ENCODE results near the gene CFAP68. TPM values are rescaled to one million over a fixed set of nuclear protein-coding genes. Genes with fewer than 3 reads are reported as not detected.
"Not testable (repeated sequence)": the region's sequence is repeated elsewhere in the genome, so short reads cannot be mapped to it uniquely, and the experiment has no call there.

Gene CFAP68
- polyA plus RNA-seq, 1 donor: 45.2 TPM

- DNase-seq: no peak
These were observed 37.4 kb downstream of the CFAP68 start for GRCh38 chr11:111916768-111917167.

DNA sequence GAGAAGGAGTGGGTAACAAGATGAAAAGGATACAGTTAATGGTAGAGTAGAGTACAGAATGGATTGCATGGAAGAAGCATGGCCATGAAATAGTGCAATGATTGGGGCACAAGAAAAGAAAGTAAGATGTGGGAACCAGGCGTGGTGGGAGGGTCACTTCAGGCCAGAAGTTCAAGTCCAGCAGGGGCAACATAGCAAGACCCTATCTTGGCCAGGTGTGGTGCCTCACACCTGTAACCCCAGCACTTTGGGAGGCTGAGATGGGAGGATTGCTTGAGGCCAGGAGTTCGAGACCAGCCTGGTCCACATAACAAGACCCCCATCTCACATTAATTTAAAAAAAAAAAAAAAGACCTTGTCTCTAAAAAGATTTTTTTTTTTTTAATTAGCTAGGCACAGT, 38.0 kb downstream of the CFAP68 start:
- no peak for DNase-seq

DNA sequence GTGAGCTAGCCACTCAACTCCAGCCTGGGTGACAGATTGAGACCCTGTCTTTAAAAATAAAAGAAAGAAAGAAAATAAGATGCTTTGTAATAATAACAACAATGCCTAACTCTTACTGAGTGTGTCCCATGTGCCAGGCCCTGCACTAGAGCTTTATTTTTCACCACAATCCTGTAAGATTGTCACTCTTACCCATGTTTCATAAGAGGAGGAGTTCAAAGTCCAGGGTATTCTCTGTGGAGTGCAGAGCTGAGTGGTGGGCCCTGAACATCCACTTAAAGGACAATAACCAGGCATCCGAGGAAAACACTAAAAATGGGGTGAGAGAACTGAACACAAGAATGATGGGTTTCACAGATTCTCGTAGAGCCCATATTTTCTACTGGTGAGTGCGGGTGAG, 38.4 kb downstream of the CFAP68 start:
- no peak for DNase-seq

DNA sequence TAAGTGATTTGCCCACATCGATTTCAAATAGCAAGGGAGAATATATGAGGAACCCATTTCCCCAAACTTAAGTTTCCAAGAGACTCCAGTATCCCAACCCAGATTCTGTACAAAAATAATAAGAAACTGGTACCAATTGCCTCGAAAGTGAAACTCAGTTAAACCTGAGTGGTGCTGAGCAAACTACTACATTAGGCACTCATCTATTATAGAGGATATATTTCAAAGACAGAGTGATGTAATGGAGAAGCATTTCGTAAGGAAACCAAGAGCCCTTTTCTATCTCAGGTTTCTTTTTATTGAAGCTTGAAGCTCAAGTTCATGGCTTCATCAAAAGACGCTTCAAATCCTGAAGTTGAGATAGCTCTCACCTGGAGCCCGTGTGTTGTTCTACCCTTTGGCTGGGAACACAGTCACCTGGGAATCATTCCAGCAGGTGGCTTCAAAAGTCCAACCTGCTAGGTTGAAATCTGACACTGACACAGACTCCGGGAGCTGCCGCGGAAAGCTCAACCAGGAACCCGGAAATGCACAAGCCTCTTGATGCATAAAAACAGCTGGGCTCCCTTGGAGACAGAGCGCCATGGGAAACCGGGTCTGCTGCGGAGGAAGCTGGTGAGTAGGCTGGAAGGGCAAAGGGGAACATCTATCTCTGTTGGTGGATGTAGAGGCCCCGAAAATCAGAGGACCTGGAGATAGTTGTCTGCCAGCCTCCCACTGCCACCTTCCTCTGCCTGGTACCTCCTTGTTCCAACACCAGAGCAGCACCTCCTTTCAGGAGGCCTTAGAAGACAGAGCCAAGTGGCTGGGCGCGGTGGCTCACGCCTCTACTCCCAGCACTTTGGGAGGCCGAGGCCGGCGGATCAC, 39.3 kb downstream of the CFAP68 start, which contains the start of gene C11orf52:
Gene C11orf52, plus strand, starts transcription at position 524 of the 867 bp plus-strand sequence. Its CDS starts 60 bp downstream, at position 584.
- peak; percentile 89 for DNase-seq

DNA sequence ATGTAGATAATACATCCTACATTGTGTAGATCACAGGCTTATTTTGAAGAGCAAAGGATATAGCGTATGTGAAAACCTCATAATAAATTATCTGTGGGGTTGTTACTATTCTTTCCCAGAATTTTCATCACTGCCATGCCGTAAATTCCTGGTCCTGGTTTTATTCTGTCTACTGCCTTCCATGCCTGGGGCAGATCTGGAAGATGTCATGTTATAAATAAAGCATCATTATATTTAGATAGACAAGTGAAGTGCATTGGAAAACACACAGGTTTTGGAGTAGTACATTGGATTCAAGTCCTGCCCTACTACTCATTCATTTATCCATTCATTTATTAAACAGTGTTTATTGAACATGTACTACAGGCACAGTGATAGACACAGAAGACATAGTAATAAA, 41.6 kb downstream of the CFAP68 start:
- DNase-seq: no peak

DNA sequence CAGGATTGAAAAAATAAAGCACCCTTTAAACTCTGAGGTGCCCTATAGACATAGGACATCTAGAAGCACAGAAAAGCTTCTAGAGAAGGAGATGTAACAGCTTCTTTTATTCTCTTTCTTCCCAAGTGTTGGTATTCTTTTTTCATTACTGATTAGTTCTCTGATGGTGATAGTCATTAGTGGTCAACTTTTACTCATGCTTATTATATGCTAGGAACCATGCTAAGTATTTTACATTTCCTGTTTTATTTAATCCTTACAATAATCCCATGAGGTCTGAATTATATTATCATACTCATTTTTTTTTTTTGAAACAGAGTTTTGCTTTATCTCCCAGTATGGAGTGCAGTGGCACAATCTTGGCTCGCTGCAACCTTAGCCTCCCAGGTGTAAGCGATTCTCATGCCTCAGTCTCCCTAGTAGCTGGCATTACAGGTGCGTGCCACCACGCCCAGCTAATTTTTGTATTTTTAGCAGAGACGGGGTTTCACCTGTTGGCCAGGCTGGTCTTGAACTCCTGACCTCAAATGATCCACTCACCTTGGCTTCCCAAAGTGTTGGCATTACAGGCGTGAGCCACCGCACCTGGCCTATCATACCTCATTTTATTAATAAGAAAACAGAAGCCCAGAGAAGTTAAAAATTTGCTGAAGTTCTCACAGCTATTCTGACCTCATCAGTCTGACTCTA, 42.3 kb downstream of the CFAP68 start:
- no peak for DNase-seq

- DNase-seq: no peak
These were observed 43.5 kb downstream of the CFAP68 start for GRCh38 chr11:111922803-111923202.

GRCh38 chr11:111923351-111923788, 44.0 kb downstream of the CFAP68 start:
- no peak for DNase-seq

DNA sequence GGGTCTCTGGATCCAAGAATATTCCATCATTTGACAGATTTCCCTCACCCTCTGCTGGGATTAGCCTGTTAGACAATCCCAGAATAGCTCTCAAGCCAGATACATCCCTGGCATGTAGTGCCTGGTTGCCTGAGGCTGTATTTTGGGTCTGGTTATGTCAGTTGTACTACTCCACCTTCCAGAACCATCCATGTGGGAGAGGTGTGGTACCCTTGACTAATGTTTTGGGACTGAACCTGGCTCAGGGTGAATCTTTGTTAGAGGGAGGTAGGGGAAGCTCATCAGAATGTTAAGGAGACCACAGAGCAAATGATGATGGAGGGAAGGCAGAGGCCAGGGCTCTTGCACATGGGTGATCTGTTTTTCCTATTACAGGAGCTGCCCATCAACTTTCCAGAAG, 44.6 kb downstream of the CFAP68 start:
- no peak for DNase-seq

DNA sequence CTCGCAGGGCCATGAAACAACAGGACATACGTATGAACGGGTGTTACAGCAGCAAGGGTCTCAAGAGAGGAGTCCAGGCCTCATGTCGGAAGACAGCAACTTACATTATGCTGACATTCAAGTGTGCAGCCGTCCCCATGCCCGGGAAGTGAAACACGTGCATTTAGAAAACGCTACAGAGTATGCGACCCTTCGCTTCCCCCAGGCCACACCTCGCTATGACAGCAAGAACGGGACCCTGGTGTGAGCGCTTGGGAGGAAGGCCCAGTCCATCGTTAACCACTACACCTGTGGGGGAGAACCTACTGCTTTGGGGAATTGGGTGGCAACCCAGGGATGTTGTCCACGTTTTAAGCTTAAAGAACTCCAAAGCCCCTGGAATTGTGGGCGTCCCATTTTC, 46.6 kb downstream of the CFAP68 start:
- DNase-seq: no peak

DNA sequence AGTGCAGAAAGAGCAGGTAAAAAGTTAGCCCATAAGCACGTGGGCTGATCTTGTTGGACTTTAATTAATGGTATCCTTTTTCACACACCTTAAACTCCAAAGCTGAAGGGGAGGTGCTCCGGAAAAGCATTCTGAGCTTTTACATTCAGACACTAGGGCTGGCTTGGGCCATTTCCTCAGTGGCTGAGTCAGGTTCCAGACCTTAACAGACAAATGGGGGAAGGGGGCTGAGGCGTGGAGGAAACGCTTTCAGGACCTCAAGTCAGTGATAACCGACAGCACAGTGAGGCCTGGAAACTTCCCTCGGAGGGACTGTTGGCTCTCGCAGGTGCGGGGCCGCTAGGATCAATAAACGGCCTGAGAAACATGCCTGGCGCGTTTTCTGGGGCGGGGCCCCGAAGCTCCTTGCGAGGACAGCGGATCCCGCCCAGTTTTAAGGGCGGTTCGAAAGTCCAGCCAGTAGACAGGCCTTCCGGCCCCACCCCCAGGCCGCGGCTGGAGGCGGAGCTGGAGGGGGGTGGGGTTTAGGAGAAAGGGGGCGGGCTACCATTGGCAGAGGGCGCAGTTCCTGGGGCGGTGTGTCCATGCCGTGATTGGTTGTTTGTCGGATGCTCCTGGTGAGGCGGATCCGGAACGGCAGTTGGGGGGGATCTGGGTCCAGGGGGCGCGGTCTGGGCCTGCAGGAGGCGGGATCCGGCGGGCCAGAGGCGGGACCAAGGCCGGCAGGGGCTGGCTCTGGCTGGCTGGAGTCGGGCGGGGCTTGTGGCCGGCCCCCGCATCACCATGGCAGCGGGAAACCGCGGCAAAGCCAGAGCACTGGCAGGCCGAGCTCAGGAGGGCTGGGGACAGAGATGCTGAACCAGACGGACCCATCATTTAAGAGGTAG, 47.4 kb downstream of the CFAP68 start:
- peak; percentile 97 for DNase-seq

- no peak for DNase-seq
These were observed 51.1 kb downstream of the CFAP68 start for GRCh38 chr11:111930472-111930871.

DNA sequence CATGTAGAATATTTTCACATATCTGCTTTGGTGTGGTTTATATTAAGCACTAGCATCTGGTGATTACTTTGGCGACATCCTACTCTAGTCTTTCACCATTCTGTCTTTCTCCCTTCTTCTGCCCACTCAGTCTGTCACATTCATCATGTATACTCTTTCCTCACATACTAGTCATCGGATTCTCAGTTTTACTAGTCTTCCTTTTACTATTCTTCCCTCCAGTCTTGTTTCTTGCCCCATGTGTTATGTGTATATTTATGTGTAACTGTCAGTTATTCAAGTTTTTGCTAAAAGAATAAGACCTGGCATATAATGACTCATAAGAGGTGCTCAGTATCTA, 53.2 kb downstream of the CFAP68 start:
- DNase-seq: no peak

GRCh38 chr11:111933176-111933575, 53.8 kb downstream of the CFAP68 start:
- DNase-seq: not testable (repeated sequence)

- DNase-seq: no peak
These were observed 54.5 kb downstream of the CFAP68 start for GRCh38 chr11:111933872-111934271.

DNA sequence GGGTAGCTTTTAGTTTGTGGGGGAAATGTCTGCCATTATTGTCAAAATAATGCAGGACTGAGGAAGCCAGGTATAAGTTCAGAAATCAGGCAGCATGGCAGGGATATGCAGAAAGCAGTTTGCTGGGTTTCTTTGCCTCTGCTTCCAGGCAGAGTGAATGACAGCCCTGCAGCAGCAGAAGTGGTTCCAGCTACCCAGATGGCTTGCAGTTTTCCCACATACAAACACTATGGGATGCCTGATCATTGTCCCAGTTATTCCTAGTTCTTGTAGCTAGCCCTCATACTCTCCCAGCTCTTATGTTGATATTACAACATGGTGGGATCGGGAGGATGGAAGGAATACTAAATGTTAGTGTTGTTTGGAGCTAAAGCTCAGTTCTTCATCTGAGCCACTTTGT, 55.0 kb downstream of the CFAP68 start:
- no peak for DNase-seq

Other genes with a start within 250 kb of the CFAP68 start
- gene PPP2R1B, start 113.2 kb upstream of the CFAP68 start, polyA plus RNA-seq (ENCODE audit: insufficient read length): 23.7 TPM
- 54.3 TPM for gene ALG9, start 8.0 kb upstream of the CFAP68 start, polyA plus RNA-seq (ENCODE audit: insufficient read length)
- 5.3 TPM for gene FDXACB1, start 376 bp upstream of the CFAP68 start, polyA plus RNA-seq (ENCODE audit: insufficient read length)
- gene CRYAB, start 32.2 kb downstream of the CFAP68 start, polyA plus RNA-seq (ENCODE audit: insufficient read length): 38.0 TPM
- 2.1 TPM for gene HSPB2, start 33.2 kb downstream of the CFAP68 start, polyA plus RNA-seq (ENCODE audit: insufficient read length)
- 10.0 TPM for gene C11orf52, start 39.4 kb downstream of the CFAP68 start, polyA plus RNA-seq (ENCODE audit: insufficient read length)
- 22.1 TPM for gene DIXDC1, start 57.8 kb downstream of the CFAP68 start, polyA plus RNA-seq (ENCODE audit: insufficient read length)
- gene DLAT, start 145.9 kb downstream of the CFAP68 start, polyA plus RNA-seq (ENCODE audit: insufficient read length): 54.1 TPM
- gene PIH1D2, start 194.5 kb downstream of the CFAP68 start, polyA plus RNA-seq (ENCODE audit: insufficient read length): 12.6 TPM
- gene NKAPD1, start 194.8 kb downstream of the CFAP68 start, polyA plus RNA-seq (ENCODE audit: insufficient read length): 61.9 TPM
- gene TIMM8B, start 207.2 kb downstream of the CFAP68 start, polyA plus RNA-seq (ENCODE audit: insufficient read length): 65.9 TPM
- gene SDHD, start 207.3 kb downstream of the CFAP68 start, polyA plus RNA-seq (ENCODE audit: insufficient read length): 176 TPM